Activated T-cell treated with anti-CD3 and anti-CD28 coated beads, Interleukin-2, amount 50 U/mL, for 4 hours (primary cell): Measurements from ENCODE around the gene SCAMP4. TPM values are rescaled to one million over a fixed set of nuclear protein-coding genes. Genes with fewer than 3 reads are reported as not detected.

ENCODE experiments used
- ATAC-seq, 2 donors: fragments of 200-7000 bp; cut with Tn5 transposase; one replicate each; pipeline ENCODE4 v1.10.0; 2021
- DNase-seq: peaks from one replicate; pipeline ENCODE4 v3.0.0-alpha.2; 2020
- H3K27me3 Mint-ChIP-seq: one replicate; pipeline ENCODE4 v1.8.0; 2021; ENCODE audit warnings: low read depth, mixed read lengths
- H3K36me3 Mint-ChIP-seq: one replicate; pipeline ENCODE4 v1.8.0; 2022; ENCODE audit warnings: mixed read lengths; ENCODE audit not compliant: insufficient read depth
- H3K4me1 Mint-ChIP-seq: one replicate; pipeline ENCODE4 v1.8.0; 2021; ENCODE audit warnings: low read depth, mixed read lengths
- H3K4me3 Mint-ChIP-seq: one replicate; pipeline ENCODE4 v1.8.0; 2021; ENCODE audit warnings: mild to moderate bottlenecking, moderate library complexity, mixed read lengths
- H3K9me3 Mint-ChIP-seq: one replicate; pipeline ENCODE4 v1.8.0; 2021; ENCODE audit warnings: mixed read lengths
- total RNA-seq, 3 donors: library from RNA; stranded (reverse); gene quantifications; one replicate each; pipeline ENCODE4 v1.2.1, GENCODE V29; 2021

The SCAMP4 gene
- total RNA-seq, 3 donors from 2014 or later, result 37.2 to 40.3 (median 39.4) TPM

- Mint-ChIP-seq H3K4me1 (peaks cover 25% of the 10 kb centered on the region), H3K9me3 (no peaks in the 10 kb centered on the region)
- no peak for ATAC-seq
Measured at GRCh38 chr19:1908364-1908678, 3.1 kb downstream of the SCAMP4 start.

GRCh38 chr19:1909761-1910080 is 4.5 kb downstream of the SCAMP4 start:
- Mint-ChIP-seq H3K36me3 (no peaks in the 10 kb centered on the region), H3K9me3 (no peaks in the 10 kb centered on the region), H3K4me3 (no peak overlapping the region), H3K27me3 (no peaks in the 10 kb centered on the region), H3K4me1 (peaks cover 16% of the 10 kb centered on the region)
- ATAC-seq (no peak), DNase-seq (no peak)

More at GRCh38 chr19:1908364-1908678, 3.1 kb downstream of the SCAMP4 start:
- H3K36me3 Mint-ChIP-seq, result no peaks in the 10 kb centered on the region
- DNase-seq, result no peak
- no peaks in the 10 kb centered on the region for H3K27me3 Mint-ChIP-seq
- H3K4me3 Mint-ChIP-seq, result no peak overlapping the region

GRCh38 chr19:1910177-1910576 is 5.0 kb downstream of the SCAMP4 start:
- ATAC-seq, result no peak
- no peak overlapping the region for H3K4me3 Mint-ChIP-seq
- no peaks in the 10 kb centered on the region for H3K9me3 Mint-ChIP-seq
- no peaks in the 10 kb centered on the region for H3K27me3 Mint-ChIP-seq
- no peaks in the 10 kb centered on the region for H3K36me3 Mint-ChIP-seq
- DNase-seq, result no peak
- peaks cover 16% of the 10 kb centered on the region for H3K4me1 Mint-ChIP-seq

GRCh38 chr19:1911098-1911497 is 5.9 kb downstream of the SCAMP4 start:
- Mint-ChIP-seq H3K36me3 (no peaks in the 10 kb centered on the region), H3K27me3 (no peaks in the 10 kb centered on the region), H3K4me3 (no peak overlapping the region), H3K9me3 (no peaks in the 10 kb centered on the region), H3K4me1 (peaks cover 12% of the 10 kb centered on the region)
- peak; percentile 27 for DNase-seq
- peak in 1 of 2 donors; percentile 59 for ATAC-seq

GRCh38 chr19:1911995-1912394 is 6.8 kb downstream of the SCAMP4 start:
- peaks cover 12% of the 10 kb centered on the region for H3K4me1 Mint-ChIP-seq
- DNase-seq (no peak), ATAC-seq (no peak)
- no peaks in the 10 kb centered on the region for H3K36me3 Mint-ChIP-seq
- H3K9me3 Mint-ChIP-seq, result no peaks in the 10 kb centered on the region
- no peaks in the 10 kb centered on the region for H3K27me3 Mint-ChIP-seq
- no peak overlapping the region for H3K4me3 Mint-ChIP-seq

GRCh38 chr19:1912760-1913505 is 7.7 kb downstream of the SCAMP4 start:
- ATAC-seq, result no peak
- Mint-ChIP-seq H3K36me3 (peaks cover under 1% of the 10 kb centered on the region), H3K4me1 (peaks cover 12% of the 10 kb centered on the region), H3K27me3 (no peaks in the 10 kb centered on the region), H3K4me3 (no peak overlapping the region), H3K9me3 (no peaks in the 10 kb centered on the region)
- no peak for DNase-seq

- Mint-ChIP-seq H3K4me3 (no peak overlapping the region), H3K4me1 (peaks cover 11% of the 10 kb centered on the region), H3K9me3 (no peaks in the 10 kb centered on the region), H3K36me3 (peaks cover 8% of the 10 kb centered on the region), H3K27me3 (no peaks in the 10 kb centered on the region)
- ATAC-seq (no peak), DNase-seq (no peak)
Measured at GRCh38 chr19:1913781-1914577, 8.8 kb downstream of the SCAMP4 start.

GRCh38 chr19:1914826-1915341 is 9.7 kb downstream of the SCAMP4 start:
- ATAC-seq, result no peak

GRCh38 chr19:1917146-1917545 is 11.9 kb downstream of the SCAMP4 start:
- ATAC-seq (no peak), DNase-seq (no peak)
- Mint-ChIP-seq H3K4me1 (no peaks in the 10 kb centered on the region), H3K36me3 (peaks cover 10% of the 10 kb centered on the region), H3K27me3 (no peaks in the 10 kb centered on the region), H3K9me3 (no peaks in the 10 kb centered on the region), H3K4me3 (no peak overlapping the region)

More at GRCh38 chr19:1914826-1915341, 9.7 kb downstream of the SCAMP4 start:
- no peak for DNase-seq
- Mint-ChIP-seq H3K36me3 (peaks cover 8% of the 10 kb centered on the region), H3K27me3 (no peaks in the 10 kb centered on the region), H3K9me3 (no peaks in the 10 kb centered on the region), H3K4me3 (no peak overlapping the region), H3K4me1 (peaks cover 4% of the 10 kb centered on the region)

GRCh38 chr19:1917926-1918325 is 12.7 kb downstream of the SCAMP4 start:
- no peak for ATAC-seq
- Mint-ChIP-seq H3K27me3 (no peaks in the 10 kb centered on the region), H3K36me3 (peaks cover 10% of the 10 kb centered on the region), H3K9me3 (no peaks in the 10 kb centered on the region), H3K4me3 (no peak overlapping the region), H3K4me1 (peaks cover under 1% of the 10 kb centered on the region)
- DNase-seq, result no peak

GRCh38 chr19:1918975-1919374 is 13.8 kb downstream of the SCAMP4 start:
- Mint-ChIP-seq H3K27me3 (no peaks in the 10 kb centered on the region), H3K9me3 (no peaks in the 10 kb centered on the region), H3K4me3 (no peak overlapping the region), H3K4me1 (peaks cover 5% of the 10 kb centered on the region), H3K36me3 (peaks cover 10% of the 10 kb centered on the region)
- no peak for DNase-seq
- ATAC-seq, result no peak

- DNase-seq (no peak), ATAC-seq (no peak)
- H3K36me3 Mint-ChIP-seq, result peaks cover 10% of the 10 kb centered on the region
- no peaks in the 10 kb centered on the region for H3K9me3 Mint-ChIP-seq
- H3K4me1 Mint-ChIP-seq, result peaks cover 5% of the 10 kb centered on the region
- no peak overlapping the region for H3K4me3 Mint-ChIP-seq
- H3K27me3 Mint-ChIP-seq, result no peaks in the 10 kb centered on the region
Measured at GRCh38 chr19:1920644-1921043, 15.4 kb downstream of the SCAMP4 start.

- H3K4me3 Mint-ChIP-seq, result no peak overlapping the region
- no peaks in the 10 kb centered on the region for H3K9me3 Mint-ChIP-seq
- DNase-seq, result no peak
- H3K4me1 Mint-ChIP-seq, result peaks cover 5% of the 10 kb centered on the region
- no peak for ATAC-seq
- H3K27me3 Mint-ChIP-seq, result no peaks in the 10 kb centered on the region
- H3K36me3 Mint-ChIP-seq, result peaks cover 10% of the 10 kb centered on the region
Measured at GRCh38 chr19:1921326-1921725, 16.1 kb downstream of the SCAMP4 start.

- no peak for ATAC-seq
- H3K27me3 Mint-ChIP-seq, result no peaks in the 10 kb centered on the region
- peaks cover 5% of the 10 kb centered on the region for H3K4me1 Mint-ChIP-seq
Measured at GRCh38 chr19:1921825-1922224, 16.6 kb downstream of the SCAMP4 start.

GRCh38 chr19:1922803-1923202 is 17.6 kb downstream of the SCAMP4 start:
- Mint-ChIP-seq H3K4me1 (peaks cover 9% of the 10 kb centered on the region), H3K9me3 (no peaks in the 10 kb centered on the region), H3K4me3 (no peak overlapping the region), H3K27me3 (no peaks in the 10 kb centered on the region), H3K36me3 (peaks cover 10% of the 10 kb centered on the region)
- ATAC-seq (no peak), DNase-seq (no peak)

More at GRCh38 chr19:1921825-1922224, 16.6 kb downstream of the SCAMP4 start:
- Mint-ChIP-seq H3K9me3 (no peaks in the 10 kb centered on the region), H3K4me3 (no peak overlapping the region), H3K36me3 (peaks cover 10% of the 10 kb centered on the region)
- no peak for DNase-seq
